MM.1S (cell line): ENCODE data around the gene FECH.

ENCODE experiments used
- DNase-seq: peaks from one replicate; pipeline ENCODE4 v3.0.0-alpha.2; 2015
- H2AFZ ChIP-seq: fragments of 300-600 bp; sonication (generic); 2 replicates; pipeline ENCODE4 v1.6.0; 2016; ENCODE audit warnings: antibody characterized with exemption, low read length
- H3F3A ChIP-seq: fragments of 300-600 bp; sonication (generic); 2 replicates; pipeline ENCODE4 v1.6.1; 2016; ENCODE audit warnings: mild to moderate bottlenecking, antibody characterized with exemption, low read length, moderate library complexity, mixed read lengths; ENCODE audit not compliant: insufficient read depth
- H3K27ac ChIP-seq: fragments of 300-600 bp; sonication (generic); 2 replicates; pipeline ENCODE4 v1.5.1; 2016; ENCODE audit warnings: mild to moderate bottlenecking, low read length
- H3K27me3 ChIP-seq: fragments of 300-600 bp; sonication (generic); replicated peaks from 2 replicates; pipeline ENCODE4 v1.6.0; 2016; ENCODE audit warnings: low read length; ENCODE audit not compliant: insufficient read depth
- H3K36me3 ChIP-seq: fragments of 300-600 bp; sonication (generic); replicated peaks from 2 replicates; pipeline ENCODE4 v1.6.1; 2016; ENCODE audit warnings: mild to moderate bottlenecking, low read length, mixed read lengths; ENCODE audit not compliant: insufficient read depth
- H3K4me1 ChIP-seq: fragments of 300-600 bp; sonication (generic); 2 replicates; pipeline ENCODE4 v1.6.1; 2016; ENCODE audit warnings: low read length, mixed read lengths
- H3K4me2 ChIP-seq: fragments of 300-600 bp; sonication (generic); 2 replicates; pipeline ENCODE4 v1.6.0; 2016; ENCODE audit warnings: low read depth, low read length
- H3K4me3 ChIP-seq: fragments of 300-600 bp; sonication (generic); 2 replicates; pipeline ENCODE4 v1.5.1; 2016; ENCODE audit warnings: low read length, mixed read lengths
- H3K79me2 ChIP-seq: fragments of 300-600 bp; sonication (generic); 2 replicates; pipeline ENCODE4 v1.6.1; 2016; ENCODE audit warnings: mixed run types, low read length, mixed read lengths
- H3K9ac ChIP-seq: fragments of 300-600 bp; sonication (generic); 2 replicates; pipeline ENCODE4 v1.6.1; 2016; ENCODE audit warnings: low read length, mixed read lengths
- H3K9me2 ChIP-seq: fragments of 300-600 bp; sonication (generic); replicated peaks from 2 replicates; pipeline ENCODE4 v1.6.1; 2016; ENCODE audit warnings: mild to moderate bottlenecking, low read length, mixed read lengths; ENCODE audit not compliant: insufficient read depth
- H3K9me3 ChIP-seq: fragments of 300-600 bp; sonication (generic); replicated peaks from 2 replicates; pipeline ENCODE4 v1.6.1; 2016; ENCODE audit warnings: mild to moderate bottlenecking, low read length, mixed read lengths; ENCODE audit not compliant: insufficient read depth
- H4K20me1 ChIP-seq: fragments of 300-600 bp; sonication (generic); 2 replicates; pipeline ENCODE4 v1.6.1; 2016; ENCODE audit warnings: mild to moderate bottlenecking, low read length, moderate library complexity, mixed read lengths; ENCODE audit not compliant: insufficient read depth
- CTCF ChIP-seq: fragments of 300-600 bp; sonication (generic); IDR thresholded peaks from 2 replicates; pipeline ENCODE4 v1.5.1; 2016; ENCODE audit warnings: antibody characterized with exemption, low read length, mixed read lengths
- EZH2 ChIP-seq: fragments of 300-600 bp; sonication (generic); optimal IDR thresholded peaks from 2 replicates; pipeline ENCODE3; 2017; ENCODE audit warnings: low read depth, mild to moderate bottlenecking, antibody characterized with exemption, low read length, mixed read lengths
- EZH2phosphoT487 ChIP-seq: fragments of 300-600 bp; sonication (generic); IDR thresholded peaks from 2 replicates; pipeline ENCODE4 v1.6.1; 2018; ENCODE audit warnings: antibody characterized with exemption, low read length

Gene FECH

DNA sequence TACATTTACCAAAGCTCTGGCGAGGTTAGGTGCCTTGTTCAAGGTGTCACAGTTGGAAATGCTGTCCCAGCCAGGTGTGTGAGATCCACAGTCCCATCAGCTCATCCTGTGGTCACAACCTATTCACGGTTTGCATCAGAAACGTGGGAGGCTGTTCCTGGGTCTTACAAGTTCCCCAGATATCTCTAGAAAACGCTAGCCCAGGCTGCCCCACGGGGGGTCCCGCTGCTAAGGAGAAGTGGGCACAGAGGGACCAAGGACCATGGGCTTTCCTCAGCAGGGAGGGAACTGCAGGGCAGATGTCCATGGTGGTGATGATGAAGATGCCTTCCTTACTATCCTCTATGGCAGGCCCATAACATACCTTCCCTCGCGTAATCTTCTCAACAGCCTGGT, 649 bp downstream of the FECH start:
- no peaks in the 10 kb centered on the region for H4K20me1 ChIP-seq
- peaks cover 24% of the 10 kb centered on the region for H3K4me1 ChIP-seq
- H3K4me3 ChIP-seq = peak overlapping the region; percentile 94
- H3K27ac ChIP-seq = peak overlapping the region; percentile 49; the same call in 1 of the 2 replicates
- peak overlapping the region; percentile 92 for H2AFZ ChIP-seq
- H3K9ac ChIP-seq = peak overlapping the region; percentile 86
- H3K4me2 ChIP-seq = peak overlapping the region; percentile 84
- H3F3A ChIP-seq = peaks cover 22% of the 10 kb centered on the region
- peaks cover 25% of the 10 kb centered on the region; the same call in 1 of the 2 replicates for H3K79me2 ChIP-seq
- DNase-seq = peak; percentile 10
- H3K9me2 ChIP-seq = no peaks in the 10 kb centered on the region
- no peaks in the 10 kb centered on the region for H3K36me3 ChIP-seq
- no peak for TF ChIP-seq EZH2
- no peak for TF ChIP-seq CTCF
- no peak for TF ChIP-seq EZH2phosphoT487
- no peaks in the 10 kb centered on the region for H3K9me3 ChIP-seq
- H3K27me3 ChIP-seq = no peaks in the 10 kb centered on the region

DNA sequence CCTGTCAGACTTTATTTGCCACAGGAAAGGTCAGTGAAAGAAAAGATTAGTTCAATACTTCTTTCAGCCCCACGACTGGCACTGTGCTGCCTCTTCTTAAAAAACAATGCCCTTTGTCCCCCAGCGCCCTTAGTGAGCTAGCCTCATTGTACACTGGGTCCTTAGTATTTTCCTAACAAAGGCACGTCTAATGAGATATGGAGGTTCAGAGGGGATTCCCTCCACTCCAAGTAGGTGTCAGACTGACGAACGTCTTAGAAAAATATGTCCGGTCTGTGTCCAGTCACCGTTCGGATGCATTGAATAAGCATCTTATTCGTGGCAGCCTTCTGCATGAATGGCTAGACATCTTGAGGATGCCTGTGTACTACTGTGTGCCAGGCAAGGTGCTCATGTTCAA, 1.1 kb downstream of the FECH start:
- Histone ChIP-seq H3K36me3 (no peaks in the 10 kb centered on the region), H3K9me2 (no peaks in the 10 kb centered on the region), H3K4me3 (peak overlapping the region; percentile 94), H3K4me2 (peak overlapping the region; percentile 84), H3K27me3 (no peaks in the 10 kb centered on the region), H3K27ac (no peak overlapping the region), H3K79me2 (peaks cover 25% of the 10 kb centered on the region; the same call in 1 of the 2 replicates), H3F3A (peaks cover 24% of the 10 kb centered on the region), H3K4me1 (peaks cover 29% of the 10 kb centered on the region), H4K20me1 (no peaks in the 10 kb centered on the region), H3K9ac (peak overlapping the region; percentile 86; the same call in 1 of the 2 replicates), H3K9me3 (no peaks in the 10 kb centered on the region), H2AFZ (peak overlapping the region; percentile 92)
- no peak for DNase-seq
- TF ChIP-seq CTCF = no peak

DNA sequence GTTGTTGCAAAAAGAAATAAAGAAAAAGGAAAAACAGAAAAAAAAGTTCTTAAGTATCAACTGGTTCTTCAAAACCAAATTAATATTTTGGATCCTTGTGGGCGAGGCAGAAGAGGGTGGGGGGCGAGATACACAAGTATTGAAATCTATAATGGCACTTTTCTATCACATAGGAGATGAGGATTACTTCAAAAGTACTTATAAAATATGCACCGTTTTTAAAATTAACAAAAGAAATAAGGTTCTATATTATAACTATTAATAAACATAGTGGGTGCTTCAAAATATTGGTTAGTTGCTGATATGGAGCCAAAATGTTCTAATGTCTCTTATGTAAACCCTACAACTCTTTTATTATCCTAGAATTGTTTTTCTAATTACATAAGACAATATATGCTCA, 2.1 kb downstream of the FECH start:
- H3F3A ChIP-seq = peaks cover 24% of the 10 kb centered on the region
- H3K9me3 ChIP-seq = no peaks in the 10 kb centered on the region
- no peaks in the 10 kb centered on the region for H4K20me1 ChIP-seq
- no peak overlapping the region for H2AFZ ChIP-seq
- no peak for TF ChIP-seq CTCF
- no peak for TF ChIP-seq EZH2
- TF ChIP-seq EZH2phosphoT487 = no peak
- no peaks in the 10 kb centered on the region for H3K9me2 ChIP-seq
- H3K36me3 ChIP-seq = no peaks in the 10 kb centered on the region
- no peak overlapping the region for H3K4me3 ChIP-seq
- H3K27me3 ChIP-seq = no peaks in the 10 kb centered on the region
- no peak for DNase-seq
- no peak overlapping the region for H3K27ac ChIP-seq
- H3K4me1 ChIP-seq = peaks cover 29% of the 10 kb centered on the region
- peaks cover 25% of the 10 kb centered on the region; the same call in 1 of the 2 replicates for H3K79me2 ChIP-seq
- no peak overlapping the region for H3K9ac ChIP-seq
- peak overlapping the region; percentile 84; the same call in 1 of the 2 replicates for H3K4me2 ChIP-seq
